ENCODE measurements around the gene RHEX. TPM values are rescaled to one million over a fixed set of nuclear protein-coding genes. Genes with fewer than 3 reads are reported as not detected.

Gene RHEX
- total RNA-seq, 1 experiment from 2014 or later: not detected

- Histone ChIP-seq H3K79me2 (ENCODE audit: low read length) (no peaks in the 10 kb centered on the region), H3K27ac (ENCODE audit: low read length) (no peak overlapping the region), H3K9me2 (replicated peaks; ENCODE audit: insufficient read depth, low read length) (no peaks in the 10 kb centered on the region), H3K9ac (ENCODE audit: low read length) (no peak overlapping the region), H3K4me1 (ENCODE audit: low read length) (no peaks in the 10 kb centered on the region), H3K27me3 (ENCODE audit: low read length) (0 out of 2 replicates have a peak, but pooled peaks cover 2% of the 10 kb centered on the region), H3K4me3 (ENCODE audit: low read length) (no peak overlapping the region), H2AFZ (ENCODE audit: low read length) (no peak overlapping the region), H3K9me3 (ENCODE audit: low read length) (peaks cover 9% of the 10 kb centered on the region; the same call in 1 of the 2 replicates), H3K4me2 (ENCODE audit: low read depth, low read length, poor library complexity, severe bottlenecking) (no peak overlapping the region), H4K20me1 (ENCODE audit: insufficient read depth, low read depth, low read length) (no peaks in the 10 kb centered on the region), H3K36me3 (ENCODE audit: insufficient read depth, low read length) (no peaks in the 10 kb centered on the region; the same call in 1 of the 2 replicates)
- no peak for DNase-seq
These were observed 63.8 kb downstream of the RHEX start for GRCh38 chr1:206116873-206117150.

GRCh38 chr1:206117151-206117948, 64.4 kb downstream of the RHEX start, which contains the start of gene AVPR1B:
AVPR1B (minus strand) TSS chr1:206117388; CDS start chr1:206116890, 498 bp downstream.
- H3K79me2 ChIP-seq (ENCODE audit: low read length): no peaks in the 10 kb centered on the region
- H3K27me3 ChIP-seq (ENCODE audit: low read length): 0 out of 2 replicates have a peak, but pooled peaks cover 2% of the 10 kb centered on the region
- H3K9ac ChIP-seq (ENCODE audit: low read length): no peak within 1 kb of the TSS
- no peak within 1 kb of the TSS for H3K4me3 ChIP-seq (ENCODE audit: low read length)
- no peak for DNase-seq
- no peaks in the 10 kb centered on the region; the same call in 1 of the 2 replicates for H3K36me3 ChIP-seq (ENCODE audit: insufficient read depth, low read length)
- no peak within 1 kb of the TSS for H3K4me2 ChIP-seq (ENCODE audit: low read depth, low read length, poor library complexity, severe bottlenecking)
- H3K9me3 ChIP-seq (ENCODE audit: low read length): peaks cover 9% of the 10 kb centered on the region; the same call in 1 of the 2 replicates
- no peak within 1 kb of the TSS for H3K27ac ChIP-seq (ENCODE audit: low read length)
- H3K9me2 ChIP-seq (replicated peaks; ENCODE audit: insufficient read depth, low read length): no peaks in the 10 kb centered on the region
- H3K4me1 ChIP-seq (ENCODE audit: low read length): no peaks in the 10 kb centered on the region
- no peak within 1 kb of the TSS for H2AFZ ChIP-seq (ENCODE audit: low read length)
- no peaks in the 10 kb centered on the region for H4K20me1 ChIP-seq (ENCODE audit: insufficient read depth, low read depth, low read length)

- no peak overlapping the region for H3K9ac ChIP-seq (ENCODE audit: low read length)
- no peak overlapping the region for H3K4me3 ChIP-seq (ENCODE audit: low read length)
- H3K9me3 ChIP-seq (ENCODE audit: low read length): peaks cover 9% of the 10 kb centered on the region; the same call in 1 of the 2 replicates
- no peak for DNase-seq
- no peaks in the 10 kb centered on the region for H4K20me1 ChIP-seq (ENCODE audit: insufficient read depth, low read depth, low read length)
- H3K79me2 ChIP-seq (ENCODE audit: low read length): no peaks in the 10 kb centered on the region
- H3K36me3 ChIP-seq (ENCODE audit: insufficient read depth, low read length): no peaks in the 10 kb centered on the region; the same call in 1 of the 2 replicates
- H3K4me1 ChIP-seq (ENCODE audit: low read length): no peaks in the 10 kb centered on the region
- H2AFZ ChIP-seq (ENCODE audit: low read length): no peak overlapping the region
- H3K9me2 ChIP-seq (replicated peaks; ENCODE audit: insufficient read depth, low read length): no peaks in the 10 kb centered on the region
- no peak overlapping the region for H3K27ac ChIP-seq (ENCODE audit: low read length)
- no peak overlapping the region for H3K4me2 ChIP-seq (ENCODE audit: low read depth, low read length, poor library complexity, severe bottlenecking)
- 0 out of 2 replicates have a peak, but pooled peaks cover 2% of the 10 kb centered on the region for H3K27me3 ChIP-seq (ENCODE audit: low read length)
These were observed 67.4 kb downstream of the RHEX start for GRCh38 chr1:206120406-206120805.

- no peak overlapping the region for H3K9ac ChIP-seq (ENCODE audit: low read length)
- peaks cover 9% of the 10 kb centered on the region; the same call in 1 of the 2 replicates for H3K9me3 ChIP-seq (ENCODE audit: low read length)
- no peak for DNase-seq
- no peak overlapping the region for H3K4me2 ChIP-seq (ENCODE audit: low read depth, low read length, poor library complexity, severe bottlenecking)
- no peaks in the 10 kb centered on the region for H3K9me2 ChIP-seq (replicated peaks; ENCODE audit: insufficient read depth, low read length)
- H4K20me1 ChIP-seq (ENCODE audit: insufficient read depth, low read depth, low read length): no peaks in the 10 kb centered on the region
- H3K4me1 ChIP-seq (ENCODE audit: low read length): no peaks in the 10 kb centered on the region
- no peaks in the 10 kb centered on the region; the same call in 1 of the 2 replicates for H3K36me3 ChIP-seq (ENCODE audit: insufficient read depth, low read length)
- H3K27me3 ChIP-seq (ENCODE audit: low read length): 0 out of 2 replicates have a peak, but pooled peaks cover 2% of the 10 kb centered on the region
- H3K79me2 ChIP-seq (ENCODE audit: low read length): no peaks in the 10 kb centered on the region
- no peak overlapping the region for H3K4me3 ChIP-seq (ENCODE audit: low read length)
- H2AFZ ChIP-seq (ENCODE audit: low read length): no peak overlapping the region
- H3K27ac ChIP-seq (ENCODE audit: low read length): no peak overlapping the region
These were observed 68.3 kb downstream of the RHEX start for GRCh38 chr1:206121269-206121668.

- Histone ChIP-seq H3K4me3 (ENCODE audit: low read length) (no peak overlapping the region), H3K4me1 (ENCODE audit: low read length) (no peaks in the 10 kb centered on the region), H3K27me3 (ENCODE audit: low read length) (0 out of 2 replicates have a peak, but pooled peaks cover 2% of the 10 kb centered on the region), H3K9me2 (replicated peaks; ENCODE audit: insufficient read depth, low read length) (no peaks in the 10 kb centered on the region), H3K36me3 (ENCODE audit: insufficient read depth, low read length) (no peaks in the 10 kb centered on the region; the same call in 1 of the 2 replicates), H2AFZ (ENCODE audit: low read length) (no peak overlapping the region), H3K79me2 (ENCODE audit: low read length) (no peaks in the 10 kb centered on the region), H4K20me1 (ENCODE audit: insufficient read depth, low read depth, low read length) (no peaks in the 10 kb centered on the region), H3K9ac (ENCODE audit: low read length) (no peak overlapping the region), H3K9me3 (ENCODE audit: low read length) (peaks cover 9% of the 10 kb centered on the region; the same call in 1 of the 2 replicates), H3K27ac (ENCODE audit: low read length) (no peak overlapping the region), H3K4me2 (ENCODE audit: low read depth, low read length, poor library complexity, severe bottlenecking) (no peak overlapping the region)
- DNase-seq: no peak
These were observed 69.7 kb downstream of the RHEX start for GRCh38 chr1:206122686-206123085.

GRCh38 chr1:206125346-206125745, 72.4 kb downstream of the RHEX start:
- H3K79me2 ChIP-seq (ENCODE audit: low read length): no peaks in the 10 kb centered on the region
- H2AFZ ChIP-seq (ENCODE audit: low read length): no peak overlapping the region
- no peak overlapping the region for H3K4me2 ChIP-seq (ENCODE audit: low read depth, low read length, poor library complexity, severe bottlenecking)
- H3K4me1 ChIP-seq (ENCODE audit: low read length): no peaks in the 10 kb centered on the region
- no peak overlapping the region for H3K27ac ChIP-seq (ENCODE audit: low read length)
- no peak for DNase-seq
- H3K4me3 ChIP-seq (ENCODE audit: low read length): no peak overlapping the region
- no peaks in the 10 kb centered on the region for H3K9me2 ChIP-seq (replicated peaks; ENCODE audit: insufficient read depth, low read length)
- no peaks in the 10 kb centered on the region; the same call in 1 of the 2 replicates for H3K36me3 ChIP-seq (ENCODE audit: insufficient read depth, low read length)
- no peaks in the 10 kb centered on the region for H4K20me1 ChIP-seq (ENCODE audit: insufficient read depth, low read depth, low read length)
- H3K27me3 ChIP-seq (ENCODE audit: low read length): no peaks in the 10 kb centered on the region
- H3K9me3 ChIP-seq (ENCODE audit: low read length): peaks cover 9% of the 10 kb centered on the region; the same call in 1 of the 2 replicates
- H3K9ac ChIP-seq (ENCODE audit: low read length): no peak overlapping the region

- H3K27me3 ChIP-seq (ENCODE audit: low read length): no peaks in the 10 kb centered on the region
- H3K36me3 ChIP-seq (ENCODE audit: insufficient read depth, low read length): no peaks in the 10 kb centered on the region
- no peak overlapping the region for H3K27ac ChIP-seq (ENCODE audit: low read length)
- H3K4me1 ChIP-seq (ENCODE audit: low read length): no peaks in the 10 kb centered on the region
- no peak overlapping the region for H2AFZ ChIP-seq (ENCODE audit: low read length)
- no peaks in the 10 kb centered on the region for H3K79me2 ChIP-seq (ENCODE audit: low read length)
- DNase-seq: no peak
- no peaks in the 10 kb centered on the region for H3K9me3 ChIP-seq (ENCODE audit: low read length)
- no peak overlapping the region for H3K4me2 ChIP-seq (ENCODE audit: low read depth, low read length, poor library complexity, severe bottlenecking)
- H3K9me2 ChIP-seq (replicated peaks; ENCODE audit: insufficient read depth, low read length): no peaks in the 10 kb centered on the region
- no peak overlapping the region for H3K4me3 ChIP-seq (ENCODE audit: low read length)
- H4K20me1 ChIP-seq (ENCODE audit: insufficient read depth, low read depth, low read length): no peaks in the 10 kb centered on the region
- no peak overlapping the region for H3K9ac ChIP-seq (ENCODE audit: low read length)
These were observed 74.4 kb downstream of the RHEX start for GRCh38 chr1:206127336-206127735.

GRCh38 chr1:206128196-206128595, 75.2 kb downstream of the RHEX start:
- Histone ChIP-seq H3K9ac (ENCODE audit: low read length) (no peak overlapping the region), H3K4me1 (ENCODE audit: low read length) (no peaks in the 10 kb centered on the region), H3K9me2 (replicated peaks; ENCODE audit: insufficient read depth, low read length) (no peaks in the 10 kb centered on the region), H3K27me3 (ENCODE audit: low read length) (no peaks in the 10 kb centered on the region), H3K4me2 (ENCODE audit: low read depth, low read length, poor library complexity, severe bottlenecking) (no peak overlapping the region), H2AFZ (ENCODE audit: low read length) (no peak overlapping the region), H3K27ac (ENCODE audit: low read length) (no peak overlapping the region), H3K36me3 (ENCODE audit: insufficient read depth, low read length) (no peaks in the 10 kb centered on the region), H4K20me1 (ENCODE audit: insufficient read depth, low read depth, low read length) (no peaks in the 10 kb centered on the region), H3K79me2 (ENCODE audit: low read length) (no peaks in the 10 kb centered on the region), H3K9me3 (ENCODE audit: low read length) (no peaks in the 10 kb centered on the region), H3K4me3 (ENCODE audit: low read length) (no peak overlapping the region)
- no peak for DNase-seq

All from Karpas-422 (cell line).